Nephron (organoid): Measurements from ENCODE around the gene TEX51.

Experiments
- H3K27ac Mint-ChIP-seq, 3 experiments: 2 replicates each; pipeline ENCODE4 v1.8.0; 2020; ENCODE audit warnings: mixed read lengths in 3 of 3, mild to moderate bottlenecking in 2 of 3, moderate library complexity in 1 of 3
- H3K27me3 Mint-ChIP-seq: 2 replicates; pipeline ENCODE4 v1.8.0; 2021; ENCODE audit warnings: low read depth, mild to moderate bottlenecking, moderate library complexity, mixed read lengths
- H3K36me3 Mint-ChIP-seq: 2 replicates; pipeline ENCODE4 v1.8.0; 2020; ENCODE audit warnings: low read depth, mixed read lengths
- H3K4me1 Mint-ChIP-seq: 2 replicates; pipeline ENCODE4 v1.8.0; 2020; ENCODE audit warnings: mixed read lengths
- H3K4me3 Mint-ChIP-seq, 3 experiments: 2 replicates each; pipeline ENCODE4 v1.8.0; 2020; ENCODE audit warnings: mild to moderate bottlenecking in 3 of 3, mixed read lengths in 3 of 3, moderate library complexity in 2 of 3
- H3K9me3 Mint-ChIP-seq: 2 replicates; pipeline ENCODE4 v1.8.0; 2020; ENCODE audit warnings: mixed read lengths
- TF ChIP-seq, protein P1 (sequence below), 3 experiments: fragments of 200-600 bp; sonication (generic); IDR thresholded peaks; one replicate each; pipeline ENCODE4 v1.5.0; 2021; ENCODE audit warnings: antibody characterized with exemption in 3 of 3; ENCODE audit not compliant: unreplicated experiment in 3 of 3

TEX51 gene

DNA sequence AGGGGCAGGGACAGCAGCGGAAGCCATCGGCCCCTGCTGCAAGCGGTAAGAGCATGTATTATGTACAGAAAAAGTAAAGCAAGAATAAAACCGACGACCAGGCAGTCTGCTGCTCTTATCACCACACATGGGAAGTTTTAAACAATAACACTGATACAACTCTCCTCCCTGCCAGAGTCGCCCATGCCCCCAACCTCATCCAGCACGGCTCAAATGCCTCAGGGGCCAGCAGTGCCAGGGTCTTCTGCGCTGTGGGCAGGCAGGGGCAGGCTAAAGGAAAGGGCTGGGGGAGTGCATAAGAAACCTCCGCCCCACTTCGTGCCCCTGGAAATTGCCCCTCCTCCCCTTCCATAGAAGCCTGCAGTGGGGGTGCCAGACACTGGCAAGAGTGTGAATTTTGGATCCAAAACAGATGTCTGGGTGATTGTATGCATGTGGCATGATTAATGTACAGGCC is 10.1 kb downstream of the TEX51 start:
- H3K4me3 Mint-ChIP-seq = no peak overlapping the region
- H3K27me3 Mint-ChIP-seq = peaks cover 14% of the 10 kb centered on the region
- no peaks in the 10 kb centered on the region for H3K36me3 Mint-ChIP-seq
- TF ChIP-seq, protein P1, sequence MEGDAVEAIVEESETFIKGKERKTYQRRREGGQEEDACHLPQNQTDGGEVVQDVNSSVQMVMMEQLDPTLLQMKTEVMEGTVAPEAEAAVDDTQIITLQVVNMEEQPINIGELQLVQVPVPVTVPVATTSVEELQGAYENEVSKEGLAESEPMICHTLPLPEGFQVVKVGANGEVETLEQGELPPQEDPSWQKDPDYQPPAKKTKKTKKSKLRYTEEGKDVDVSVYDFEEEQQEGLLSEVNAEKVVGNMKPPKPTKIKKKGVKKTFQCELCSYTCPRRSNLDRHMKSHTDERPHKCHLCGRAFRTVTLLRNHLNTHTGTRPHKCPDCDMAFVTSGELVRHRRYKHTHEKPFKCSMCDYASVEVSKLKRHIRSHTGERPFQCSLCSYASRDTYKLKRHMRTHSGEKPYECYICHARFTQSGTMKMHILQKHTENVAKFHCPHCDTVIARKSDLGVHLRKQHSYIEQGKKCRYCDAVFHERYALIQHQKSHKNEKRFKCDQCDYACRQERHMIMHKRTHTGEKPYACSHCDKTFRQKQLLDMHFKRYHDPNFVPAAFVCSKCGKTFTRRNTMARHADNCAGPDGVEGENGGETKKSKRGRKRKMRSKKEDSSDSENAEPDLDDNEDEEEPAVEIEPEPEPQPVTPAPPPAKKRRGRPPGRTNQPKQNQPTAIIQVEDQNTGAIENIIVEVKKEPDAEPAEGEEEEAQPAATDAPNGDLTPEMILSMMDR (IDR thresholded peaks at IDR 0.05; ENCODE audit: unreplicated experiment in 3 of 3) = no peak
- H3K27ac Mint-ChIP-seq = peak overlapping the region in 1 of 3 experiments; percentile 64
- H3K4me1 Mint-ChIP-seq = peaks cover 5% of the 10 kb centered on the region
- H3K9me3 Mint-ChIP-seq = peaks cover 10% of the 10 kb centered on the region

DNA sequence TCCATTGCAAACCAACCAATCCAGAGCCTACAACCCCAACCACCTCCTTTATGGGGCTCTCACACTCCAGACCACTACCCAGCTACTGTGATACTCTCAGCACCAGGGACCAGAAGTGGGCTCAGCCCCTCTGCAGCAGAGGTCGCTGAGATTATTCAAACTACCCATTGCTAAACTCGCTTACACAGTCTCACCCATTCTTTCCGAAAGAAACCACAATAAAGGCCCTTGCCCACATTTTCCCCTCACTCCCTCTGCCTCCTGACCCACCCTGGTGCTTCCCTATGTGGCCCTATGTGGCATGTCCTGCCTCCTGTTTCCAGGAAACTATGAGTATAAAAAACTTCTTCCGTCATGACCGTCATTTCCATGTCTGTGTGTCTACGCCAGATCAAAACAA is 10.7 kb downstream of the TEX51 start:
- Mint-ChIP-seq H3K9me3 (peaks cover 4% of the 10 kb centered on the region), H3K27me3 (peaks cover 11% of the 10 kb centered on the region), H3K27ac (no peak overlapping the region), H3K4me1 (peaks cover 5% of the 10 kb centered on the region), H3K4me3 (no peak overlapping the region), H3K36me3 (no peaks in the 10 kb centered on the region)
- TF ChIP-seq, protein P1 (IDR thresholded peaks at IDR 0.05; ENCODE audit: unreplicated experiment in 3 of 3) = no peak

DNA sequence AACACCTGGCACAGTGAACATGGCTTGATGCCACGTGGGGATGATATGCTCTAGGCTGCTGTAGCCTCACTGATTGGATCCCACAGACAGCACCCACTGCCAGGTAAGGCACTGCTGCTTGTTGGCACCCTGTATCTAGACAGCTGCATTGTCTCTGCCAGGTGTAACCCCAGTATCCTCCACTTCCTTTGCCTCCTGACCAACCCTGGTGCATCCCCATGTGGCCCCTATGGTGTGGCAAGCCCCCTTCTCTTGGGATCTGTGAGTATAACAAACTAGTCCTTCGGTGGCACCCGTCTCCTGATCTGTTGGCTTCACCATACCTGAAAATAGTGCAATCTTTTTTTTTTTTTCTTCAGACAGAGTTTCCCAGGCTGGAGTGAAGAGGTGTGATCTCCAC is 11.1 kb downstream of the TEX51 start:
- peaks cover 11% of the 10 kb centered on the region for H3K27me3 Mint-ChIP-seq
- TF ChIP-seq, protein P1 (IDR thresholded peaks at IDR 0.05; ENCODE audit: unreplicated experiment in 3 of 3) = no peak
- peaks cover 5% of the 10 kb centered on the region for H3K4me1 Mint-ChIP-seq

GRCh38 chr2:126910637-126911036 is 11.9 kb downstream of the TEX51 start:
- Mint-ChIP-seq H3K27ac (no peak overlapping the region), H3K4me1 (peaks cover 5% of the 10 kb centered on the region), H3K9me3 (peaks cover 2% of the 10 kb centered on the region), H3K4me3 (no peak overlapping the region), H3K36me3 (no peaks in the 10 kb centered on the region), H3K27me3 (peaks cover 11% of the 10 kb centered on the region)
- TF ChIP-seq, protein P1 (IDR thresholded peaks at IDR 0.05; ENCODE audit: unreplicated experiment in 3 of 3) = no peak

More for the DNA sequence above, 11.1 kb downstream of the TEX51 start:
- H3K4me3 Mint-ChIP-seq = no peak overlapping the region
- peaks cover 4% of the 10 kb centered on the region for H3K9me3 Mint-ChIP-seq
- no peaks in the 10 kb centered on the region for H3K36me3 Mint-ChIP-seq
- H3K27ac Mint-ChIP-seq = no peak overlapping the region

DNA sequence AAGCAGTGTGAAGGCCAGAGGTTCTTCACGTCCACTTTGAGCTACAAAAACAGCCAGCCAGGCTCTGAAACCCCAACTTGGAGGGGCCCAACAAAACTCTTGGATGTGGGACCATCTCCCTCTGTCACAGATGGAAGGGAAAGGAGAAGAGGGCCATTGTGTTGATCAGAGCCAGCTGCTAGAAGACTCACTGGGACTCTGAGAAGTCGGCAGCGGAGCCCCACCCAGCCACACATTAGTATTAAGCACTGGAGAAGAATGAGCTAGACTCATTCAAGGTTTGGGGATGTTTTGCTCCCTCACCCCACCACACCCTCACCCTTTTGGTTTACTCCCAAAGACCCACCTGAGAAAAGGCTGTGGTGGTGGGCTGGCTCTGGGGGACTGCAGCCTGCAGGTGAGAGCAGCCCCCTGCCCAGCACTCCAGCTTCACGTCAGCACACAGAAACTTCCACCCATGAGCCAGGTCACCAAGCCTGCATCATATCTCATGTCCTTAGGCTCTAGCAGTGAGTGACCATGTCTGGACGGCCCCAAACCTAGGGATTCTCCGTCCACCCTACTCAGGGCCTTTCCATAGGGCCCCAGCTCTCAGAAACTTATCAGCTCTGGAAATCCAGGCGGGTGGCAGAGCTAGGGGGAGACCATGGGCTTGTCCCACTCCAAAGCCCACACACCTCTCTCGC is 12.6 kb downstream of the TEX51 start:
- TF ChIP-seq, protein P1 (IDR thresholded peaks at IDR 0.05; ENCODE audit: unreplicated experiment in 3 of 3) = no peak
- Mint-ChIP-seq H3K4me3 (no peak overlapping the region), H3K27ac (no peak overlapping the region), H3K27me3 (peaks cover 11% of the 10 kb centered on the region), H3K9me3 (no peaks in the 10 kb centered on the region), H3K36me3 (no peaks in the 10 kb centered on the region), H3K4me1 (peaks cover 5% of the 10 kb centered on the region)

- H3K27ac Mint-ChIP-seq = no peak overlapping the region
- peaks cover 5% of the 10 kb centered on the region for H3K4me1 Mint-ChIP-seq
- H3K9me3 Mint-ChIP-seq = no peaks in the 10 kb centered on the region
- H3K4me3 Mint-ChIP-seq = no peak overlapping the region
- H3K27me3 Mint-ChIP-seq = peaks cover 5% of the 10 kb centered on the region
- TF ChIP-seq, protein P1 (IDR thresholded peaks at IDR 0.05; ENCODE audit: unreplicated experiment in 3 of 3) = no peak
- no peaks in the 10 kb centered on the region for H3K36me3 Mint-ChIP-seq
Measured at GRCh38 chr2:126912201-126912600, 13.5 kb downstream of the TEX51 start.
